Gastrocnemius medialis (tissue), 4 donors: ENCODE data around the gene WSCD1. TPM values are rescaled to one million over a fixed set of nuclear protein-coding genes. Genes with fewer than 3 reads are reported as not detected.

Source experiments
- ATAC-seq, 2 donors: fragments of 150-250 bp; one replicate each; pipeline ENCODE4 v1.9.1; 2016
- DNase-seq, 2 donors: peaks; one replicate each; pipeline ENCODE4 v3.0.0-alpha.2; 2019
- H3K27ac ChIP-seq, 4 donors: fragments of 200-600 bp; sonication (generic); 1 replicate in 1 of 4; 2 replicates in 3 of 4; pipeline ENCODE4 v1.5.1; 2016 to 2018; ENCODE audit warnings: mild to moderate bottlenecking in 2 of 4, moderate library complexity in 1 of 4
- H3K27me3 ChIP-seq, 3 donors: fragments of 200-600 bp; sonication (generic) in 2 of 3; 1 replicate in 1 of 3; 2 replicates in 2 of 3; pipeline versions ENCODE4 v1.5.1 to v1.6.0; 2016 to 2019; ENCODE audit warnings: mild to moderate bottlenecking in 1 of 3, moderate library complexity in 1 of 3
- H3K36me3 ChIP-seq, 2 donors: fragments of 200-600 bp; sonication (generic) in 1 of 2; one replicate each; pipeline ENCODE4 v1.5.1; 2017 to 2018
- H3K4me1 ChIP-seq, 2 donors: fragments of 200-600 bp; sonication (generic) in 1 of 2; one replicate each; pipeline ENCODE4 v1.5.1; 2016 to 2017; ENCODE audit warnings: mild to moderate bottlenecking in 2 of 2
- H3K4me3 ChIP-seq, 4 donors: fragments of 200-600 bp; sonication (generic) in 3 of 4; 1 replicate in 1 of 4; 2 replicates in 3 of 4; pipeline ENCODE4 v1.5.1; 2016 to 2019; ENCODE audit warnings: mild to moderate bottlenecking in 2 of 4
- H3K9me3 ChIP-seq, 3 donors: fragments of 200-600 bp; sonication (generic) in 2 of 3; 1 replicate in 1 of 3; 2 replicates in 2 of 3; pipeline ENCODE4 v1.5.1; 2016 to 2019
- CTCF ChIP-seq, 5 experiments: fragments of 450-650 bp in 3 of 5; fragments of 200-600 bp in 2 of 5; sonication (generic) in 2 of 5; IDR thresholded peaks in 4 of 5; conservative IDR thresholded peaks in 1 of 5; 1 replicate in 4 of 5; 2 replicates in 1 of 5; pipeline ENCODE4 v1.5.1; 2016 to 2019; ENCODE audit warnings: antibody characterized with exemption in 5 of 5, mild to moderate bottlenecking in 3 of 5, moderate library complexity in 3 of 5
- POLR2A ChIP-seq, 2 donors: fragments of 450-650 bp; IDR thresholded peaks; one replicate each; pipeline ENCODE4 v1.6.1; 2017; ENCODE audit warnings: antibody characterized with exemption in 2 of 2, mild to moderate bottlenecking in 2 of 2, moderate library complexity in 2 of 2
- in situ Hi-C, 4 donors: fragments of 200-750 bp; cut with MboI; loops; one replicate each; pipeline versions ENCODE4 v1.15.0 to v1.8.0; 2017; ENCODE audit warnings: low sequenced_read_pairs in 4 of 4
- intact Hi-C: fragments of 100-400 bp; cut with DNase I; formaldehyde crosslinking; loops from one replicate; pipeline ENCODE4 v1.15.1; 2023; ENCODE audit warnings: low total_unique reads
- total RNA-seq, 4 donors: library from RNA; depleted of rRNA; stranded (reverse); fragments of >200 nt; gene quantifications; one replicate each; pipeline versions ENCODE4 v1.1.0 to v1.2.3, GENCODE V29; 2016

WSCD1 gene
- total RNA-seq, 4 donors from 2014 or later, result 2.7 to 15.3 (median 5.9) TPM

GRCh38 chr17:6108987-6109386 is 38.8 kb downstream of the WSCD1 start:
- Histone ChIP-seq H3K27me3 (no peaks in the 10 kb centered on the region), H3K9me3 (no peaks in the 10 kb centered on the region), H3K4me3 (no peak overlapping the region), H3K27ac (no peak overlapping the region), H3K4me1 (no peaks in the 10 kb centered on the region), H3K36me3 (no peaks in the 10 kb centered on the region)
- DNase-seq, result no peak
- ATAC-seq, result no peak
- TF ChIP-seq POLR2A (IDR thresholded peaks at IDR 0.05), result no peak
- in situ Hi-C loops (no loop called here), intact Hi-C loops (no loop called here)

- intact Hi-C loops (no loop called here), in situ Hi-C loops (no loop called here)
- DNase-seq, result no peak
- ATAC-seq, result no peak
- no peaks in the 10 kb centered on the region for H3K36me3 ChIP-seq
- no peak overlapping the region for H3K4me3 ChIP-seq
- H3K9me3 ChIP-seq, result no peaks in the 10 kb centered on the region
- H3K27me3 ChIP-seq, result no peaks in the 10 kb centered on the region
- H3K27ac ChIP-seq, result no peak overlapping the region
- TF ChIP-seq POLR2A (IDR thresholded peaks at IDR 0.05), result no peak
- no peaks in the 10 kb centered on the region for H3K4me1 ChIP-seq
Observed at GRCh38 chr17:6109536-6109935, 39.4 kb downstream of the WSCD1 start.

- intact Hi-C loops (no loop called here), in situ Hi-C loops (no loop called here)
- Histone ChIP-seq H3K27me3 (no peaks in the 10 kb centered on the region), H3K4me3 (no peak overlapping the region), H3K4me1 (no peaks in the 10 kb centered on the region), H3K27ac (no peak overlapping the region), H3K9me3 (no peaks in the 10 kb centered on the region), H3K36me3 (no peaks in the 10 kb centered on the region)
- DNase-seq (no peak), ATAC-seq (no peak)
- TF ChIP-seq POLR2A (IDR thresholded peaks at IDR 0.05), result no peak
- no peak for TF ChIP-seq CTCF (IDR thresholded peaks at IDR 0.05 in 4 of 5, conservative IDR thresholded peaks at IDR 0.05 in 1 of 5)
Observed at GRCh38 chr17:6110088-6110487, 39.9 kb downstream of the WSCD1 start.

- Histone ChIP-seq H3K9me3 (no peaks in the 10 kb centered on the region), H3K36me3 (no peaks in the 10 kb centered on the region), H3K27me3 (no peaks in the 10 kb centered on the region), H3K4me1 (no peaks in the 10 kb centered on the region), H3K4me3 (no peak overlapping the region), H3K27ac (no peak overlapping the region)
- TF ChIP-seq CTCF (IDR thresholded peaks at IDR 0.05 in 4 of 5, conservative IDR thresholded peaks at IDR 0.05 in 1 of 5), result no peak
- no peak for TF ChIP-seq POLR2A (IDR thresholded peaks at IDR 0.05)
- intact Hi-C loops, result no loop called here
- no peak for DNase-seq
- no peak for ATAC-seq
- in situ Hi-C loops, result no loop called here
Observed at GRCh38 chr17:6110592-6110991, 40.4 kb downstream of the WSCD1 start.

GRCh38 chr17:6120351-6120750 is 50.2 kb downstream of the WSCD1 start:
- no peak for DNase-seq
- TF ChIP-seq CTCF (IDR thresholded peaks at IDR 0.05 in 4 of 5, conservative IDR thresholded peaks at IDR 0.05 in 1 of 5) (no peak), POLR2A (IDR thresholded peaks at IDR 0.05) (no peak)
- Histone ChIP-seq H3K4me1 (no peaks in the 10 kb centered on the region), H3K4me3 (no peak overlapping the region), H3K36me3 (peaks cover 0 to 10% of the 10 kb centered on the region in 2 donors), H3K27me3 (no peaks in the 10 kb centered on the region), H3K9me3 (peaks cover 0 to 11% (median 0%) of the 10 kb centered on the region in 3 donors), H3K27ac (no peak overlapping the region)
- intact Hi-C loops, result no loop called here
- in situ Hi-C loops, result no loop called here
- ATAC-seq, result no peak

GRCh38 chr17:6124856-6125255 is 54.7 kb downstream of the WSCD1 start:
- ATAC-seq (no peak), DNase-seq (no peak)
- H3K36me3 ChIP-seq, result no peaks in the 10 kb centered on the region
- no peaks in the 10 kb centered on the region for H3K27me3 ChIP-seq
- H3K4me1 ChIP-seq, result no peaks in the 10 kb centered on the region
- H3K4me3 ChIP-seq, result no peak overlapping the region
- TF ChIP-seq CTCF (IDR thresholded peaks at IDR 0.05 in 4 of 5, conservative IDR thresholded peaks at IDR 0.05 in 1 of 5) (no peak), POLR2A (IDR thresholded peaks at IDR 0.05) (no peak)
- intact Hi-C loops (no loop called here), in situ Hi-C loops (no loop called here)
- H3K9me3 ChIP-seq, result peaks cover 0 to 11% (median 0%) of the 10 kb centered on the region in 3 donors
- no peak overlapping the region for H3K27ac ChIP-seq
